T1000 (cell line): ENCODE measurements around the gene CDC37L1.

Experiments
- DNase-seq: peaks from one replicate; lab custom pipeline; 2025; ENCODE audit warnings: mixed read lengths; lab: John Stamatoyannopoulos, UW

The CDC37L1 gene

GRCh38 chr9:4668604-4669003 lies 10.8 kb upstream of the CDC37L1 start:
- DNase-seq = no peak

GRCh38 chr9:4669890-4670289 lies 9.5 kb upstream of the CDC37L1 start:
- no peak for DNase-seq

- DNase-seq = no peak
Observed at GRCh38 chr9:4670591-4670990, 8.8 kb upstream of the CDC37L1 start.

- no peak for DNase-seq
Observed at GRCh38 chr9:4671737-4672136, 7.6 kb upstream of the CDC37L1 start.

- peak; percentile 19 for DNase-seq
Observed at GRCh38 chr9:4674783-4675182, 4.6 kb upstream of the CDC37L1 start.

- DNase-seq = no peak
Observed at GRCh38 chr9:4677392-4677791, 2.0 kb upstream of the CDC37L1 start.

GRCh38 chr9:4678679-4679267 lies 596 bp upstream of the CDC37L1 start:
- DNase-seq = no peak

- DNase-seq = no peak
Observed at GRCh38 chr9:4680173-4680525, 780 bp downstream of the CDC37L1 start.

GRCh38 chr9:4680750-4681149 lies 1.4 kb downstream of the CDC37L1 start:
- DNase-seq = no peak

- no peak for DNase-seq
Observed at GRCh38 chr9:4684820-4685219, 5.5 kb downstream of the CDC37L1 start.

GRCh38 chr9:4686112-4686511 lies 6.7 kb downstream of the CDC37L1 start:
- DNase-seq = no peak

GRCh38 chr9:4686584-4686983 lies 7.2 kb downstream of the CDC37L1 start:
- DNase-seq = no peak

GRCh38 chr9:4689021-4689420 lies 9.7 kb downstream of the CDC37L1 start:
- DNase-seq = no peak

- no peak for DNase-seq
Observed at GRCh38 chr9:4689687-4690104, 10.3 kb downstream of the CDC37L1 start.

GRCh38 chr9:4690144-4690543 lies 10.8 kb downstream of the CDC37L1 start:
- DNase-seq = no peak

- no peak for DNase-seq
Observed at GRCh38 chr9:4691795-4692194, 12.4 kb downstream of the CDC37L1 start.

GRCh38 chr9:4700091-4700490 lies 20.7 kb downstream of the CDC37L1 start:
- no peak for DNase-seq

- DNase-seq = no peak
Observed at GRCh38 chr9:4700932-4701331, 21.6 kb downstream of the CDC37L1 start.

GRCh38 chr9:4701526-4701925 lies 22.2 kb downstream of the CDC37L1 start:
- no peak for DNase-seq

- DNase-seq = no peak
Observed at GRCh38 chr9:4704129-4704528, 24.8 kb downstream of the CDC37L1 start.

- no peak for DNase-seq
Observed at GRCh38 chr9:4706021-4706420, 26.7 kb downstream of the CDC37L1 start.

- no peak for DNase-seq
Observed at GRCh38 chr9:4706971-4707622, 27.7 kb downstream of the CDC37L1 start.

- DNase-seq = no peak
Observed at GRCh38 chr9:4709380-4709779, 30.0 kb downstream of the CDC37L1 start.

- no peak for DNase-seq
Observed at GRCh38 chr9:4713849-4714248, 34.5 kb downstream of the CDC37L1 start.
